NCI-H2196 (cell line): ENCODE measurements around the gene FRMPD1.

ENCODE experiments used
- DNase-seq: peaks from one replicate; lab custom pipeline; 2025; ENCODE audit not compliant: unreplicated experiment; lab: John Stamatoyannopoulos, UW

Gene FRMPD1

DNA sequence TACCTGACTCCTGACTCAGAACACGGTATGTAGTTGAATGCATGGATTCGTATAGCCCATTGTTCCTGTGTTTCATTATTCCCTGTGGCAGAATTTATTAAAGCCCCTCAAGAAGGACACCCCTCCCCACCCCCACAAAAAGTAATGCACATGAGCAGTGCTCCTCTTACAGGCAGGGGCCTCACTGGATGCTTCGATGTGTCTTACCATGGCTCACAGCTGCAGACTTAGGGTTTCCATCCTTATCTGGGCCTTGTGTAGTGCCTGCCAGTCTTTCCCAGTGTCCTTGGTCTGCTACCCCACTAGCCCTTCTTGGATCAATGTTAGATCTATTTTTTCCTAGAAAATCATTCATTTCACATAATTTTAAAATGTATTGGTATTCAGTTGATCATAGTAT, 119.2 kb downstream of the FRMPD1 start:
- no peak for DNase-seq

DNA sequence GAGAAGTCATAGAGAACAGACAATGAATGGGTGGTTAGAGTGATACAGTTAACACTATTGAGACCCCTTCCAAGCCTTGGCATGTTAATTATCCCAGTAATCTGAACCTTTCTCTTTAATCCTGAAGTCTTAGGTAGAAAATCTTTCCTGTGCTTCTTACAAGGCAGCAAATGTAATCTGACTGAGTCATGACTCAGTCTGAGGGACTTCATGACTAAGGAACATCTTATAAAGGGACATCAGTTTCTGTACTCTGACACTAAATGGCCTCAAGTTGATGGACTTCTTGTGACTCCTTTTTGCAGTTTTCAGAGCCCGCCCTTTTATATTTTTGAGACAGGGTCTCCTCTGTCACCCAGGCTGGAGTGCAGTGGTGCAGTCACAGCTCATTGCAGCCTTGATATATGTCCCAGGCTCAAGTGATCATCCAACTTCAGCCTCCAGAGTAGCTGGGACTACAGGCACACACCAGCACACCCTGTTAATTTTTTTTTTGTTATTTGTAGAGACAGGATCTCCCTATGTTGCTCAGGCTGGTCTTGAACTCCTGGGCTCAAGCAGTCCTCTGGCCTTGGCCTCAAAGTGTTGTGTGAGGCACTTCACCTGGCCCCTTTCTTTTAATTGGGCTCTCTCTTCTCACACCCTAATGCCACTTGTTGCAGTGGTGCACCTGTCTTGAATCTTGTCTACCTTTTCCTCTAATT, 124.6 kb downstream of the FRMPD1 start:
- DNase-seq = no peak

DNA sequence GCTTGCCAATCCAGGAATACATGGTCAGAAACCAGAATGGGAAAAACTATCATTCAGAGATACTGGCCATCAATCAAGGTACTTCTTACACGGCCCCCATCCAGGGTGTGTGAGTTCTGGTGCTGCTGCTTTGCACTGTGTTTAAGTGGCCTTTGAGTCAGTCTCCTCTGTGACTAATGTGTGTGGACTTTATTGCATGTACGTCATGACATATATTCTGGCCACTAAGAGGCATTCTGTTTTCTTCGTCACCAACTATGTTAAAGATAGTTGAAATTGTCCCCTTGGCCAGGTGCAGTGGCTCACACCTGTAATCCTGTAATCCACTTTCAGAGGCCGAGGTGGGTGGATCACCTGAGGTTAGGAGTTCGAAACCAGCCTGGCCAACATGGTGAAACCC, 125.6 kb downstream of the FRMPD1 start:
- no peak for DNase-seq

GRCh38 chr9:37778534-37778933, 127.8 kb downstream of the FRMPD1 start:
- no peak for DNase-seq

GRCh38 chr9:37784291-37784615, 133.5 kb downstream of the FRMPD1 start:
- DNase-seq = no peak

DNA sequence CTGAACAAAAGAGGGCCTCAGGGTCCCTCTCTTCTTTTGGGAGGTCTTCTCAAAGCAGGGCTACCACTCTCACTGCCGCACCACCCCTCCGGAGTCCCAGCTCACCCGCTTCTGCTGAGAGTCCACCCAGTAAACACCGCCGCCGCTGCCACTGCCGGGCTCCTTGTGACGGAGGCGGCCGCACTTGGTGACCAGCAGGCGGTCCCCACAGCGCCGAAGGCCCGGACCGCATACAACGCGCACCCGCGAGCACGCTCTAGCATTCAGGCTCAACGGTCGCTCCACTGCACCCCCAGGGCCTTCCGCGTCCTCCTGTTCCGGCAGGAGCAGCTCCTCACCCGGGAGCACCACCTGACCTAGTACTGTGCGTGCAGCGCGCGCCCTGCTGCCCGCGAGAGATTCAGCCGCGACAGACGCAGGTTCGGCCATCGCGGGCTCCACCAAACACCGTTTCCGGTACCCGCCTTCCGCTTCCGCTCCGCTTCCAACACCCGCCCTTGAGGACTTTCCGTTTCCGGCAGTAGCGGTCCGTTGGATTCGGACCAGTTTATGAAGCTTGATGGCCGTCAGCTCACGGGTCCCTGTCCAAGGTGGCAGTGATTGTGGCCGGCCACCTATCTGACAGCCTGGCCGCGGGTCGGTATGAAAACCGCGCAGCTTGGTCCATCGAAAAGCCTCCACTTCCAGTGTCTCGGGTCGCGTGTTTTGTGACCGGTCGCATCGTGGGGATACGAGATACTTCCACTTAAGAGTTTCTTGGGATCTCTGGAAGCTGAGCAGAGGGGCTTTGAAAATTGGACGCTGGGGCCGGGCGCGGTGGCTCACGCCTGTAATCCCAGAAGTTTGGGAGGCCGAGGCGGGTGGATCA, 134.1 kb downstream of the FRMPD1 start, which contains the start of gene EXOSC3:
EXOSC3 (minus strand) TSS at position 449 of the 868 bp plus-strand sequence; CDS start at position 429, 20 bp downstream.
- DNase-seq = peak; percentile 92

GRCh38 chr9:37787059-37787458, 136.3 kb downstream of the FRMPD1 start:
- no peak for DNase-seq

DNA sequence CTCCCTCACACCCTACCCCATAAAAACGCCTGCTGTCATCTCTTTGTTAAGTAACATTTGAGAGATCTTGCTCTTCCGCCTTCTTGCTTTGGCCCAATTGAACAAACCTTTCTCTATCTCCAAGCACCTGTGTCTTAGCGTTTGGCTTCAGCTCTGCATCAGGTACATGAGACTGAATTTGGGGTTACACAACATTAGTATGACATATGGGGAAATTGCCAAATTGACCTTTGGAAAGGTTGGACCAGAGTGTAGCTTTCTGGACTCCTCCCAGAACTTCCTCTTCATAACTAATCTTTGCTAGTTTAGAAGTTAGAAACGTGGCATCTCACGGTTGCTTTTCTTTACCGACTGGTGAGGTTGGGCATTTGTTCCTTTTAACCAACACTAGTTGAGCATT, 137.6 kb downstream of the FRMPD1 start:
- DNase-seq = no peak

GRCh38 chr9:37790096-37790495, 139.3 kb downstream of the FRMPD1 start:
- DNase-seq = no peak

DNA sequence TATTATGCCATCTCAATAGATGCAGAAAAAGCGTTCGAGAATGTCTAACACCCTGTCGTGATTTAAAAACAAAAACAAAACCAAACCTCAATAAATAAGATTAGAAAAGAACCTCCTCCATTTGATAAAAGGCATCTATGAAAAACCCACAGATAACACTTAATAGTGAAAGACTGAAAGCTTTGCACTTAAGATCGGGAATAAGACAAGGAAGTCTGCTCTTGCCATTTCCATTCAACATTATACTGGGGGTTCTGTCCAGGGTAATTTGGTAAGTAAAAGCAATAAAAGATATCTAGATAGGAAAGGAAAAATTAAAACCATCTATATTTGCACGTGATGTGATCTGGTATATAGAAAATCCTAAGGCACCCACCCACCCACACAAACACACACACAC, 141.4 kb downstream of the FRMPD1 start:
- no peak for DNase-seq

DNA sequence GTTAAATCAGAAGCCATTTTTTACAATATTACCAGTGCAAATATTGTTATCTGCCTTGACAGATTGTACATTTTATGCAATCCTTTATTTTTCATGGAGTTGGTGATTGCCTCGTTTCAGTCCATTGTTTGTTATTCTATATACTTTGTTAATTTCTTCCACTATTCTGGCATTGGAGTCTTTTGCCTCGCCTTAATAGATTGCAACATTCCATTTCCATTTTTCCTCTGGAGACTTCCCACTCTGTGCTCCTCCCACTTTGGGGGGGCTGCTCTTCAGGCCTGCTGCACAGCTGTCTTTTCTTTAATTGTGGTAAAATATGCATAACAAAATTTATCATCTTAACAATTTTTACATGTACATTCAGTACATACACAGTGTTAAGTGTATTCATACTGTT, 145.5 kb downstream of the FRMPD1 start:
- DNase-seq = no peak
